Measurements from ENCODE around the gene NSF. TPM values are rescaled to one million over a fixed set of nuclear protein-coding genes. Genes with fewer than 3 reads are reported as not detected.

The NSF gene
- total RNA-seq, 3 donors from 2014 or later = 68.5 to 95.4 (median 69.3) TPM

- DNase-seq (peak in 2 of 3 donors; percentile 38 to 73), ATAC-seq (peak; percentile 61)
- no peak for TF ChIP-seq CTCF (IDR thresholded peaks at IDR 0.05)
- peaks cover 4% of the 10 kb centered on the region for H3K4me1 ChIP-seq (ENCODE audit: low read depth)
- intact Hi-C loops (cut with DNase I, micrococcal nuclease) = no loop called here
- H3K9me3 ChIP-seq = no peaks in the 10 kb centered on the region
- H3K4me3 ChIP-seq = peak overlapping the region; percentile 14
- H3K36me3 ChIP-seq (ENCODE audit: low read depth) = no peaks in the 10 kb centered on the region
Measured at GRCh38 chr17:46771561-46772474, 181.3 kb downstream of the NSF start.

- peaks cover 4% of the 10 kb centered on the region for H3K4me1 ChIP-seq (ENCODE audit: low read depth)
- H3K4me3 ChIP-seq = no peak overlapping the region
- no peaks in the 10 kb centered on the region for H3K9me3 ChIP-seq
- intact Hi-C loops (cut with DNase I, micrococcal nuclease) = no loop called here
- no peaks in the 10 kb centered on the region for H3K36me3 ChIP-seq (ENCODE audit: low read depth)
- ATAC-seq (no peak), DNase-seq (no peak)
- no peak for TF ChIP-seq CTCF (IDR thresholded peaks at IDR 0.05)
Measured at GRCh38 chr17:46772475-46773220, 182.2 kb downstream of the NSF start.

GRCh38 chr17:46773221-46773605 is 182.7 kb downstream of the NSF start:
- H3K4me3 ChIP-seq = no peak overlapping the region
- intact Hi-C loops (cut with DNase I, micrococcal nuclease) = no loop called here
- DNase-seq (no peak), ATAC-seq (no peak)
- TF ChIP-seq CTCF (IDR thresholded peaks at IDR 0.05) = no peak
- peaks cover 4% of the 10 kb centered on the region for H3K4me1 ChIP-seq (ENCODE audit: low read depth)
- no peaks in the 10 kb centered on the region for H3K9me3 ChIP-seq
- no peaks in the 10 kb centered on the region for H3K36me3 ChIP-seq (ENCODE audit: low read depth)

- no peak for DNase-seq
- no peak for ATAC-seq
Measured at GRCh38 chr17:46773676-46774075, 183.2 kb downstream of the NSF start.

More at GRCh38 chr17:46773676-46774075, 183.2 kb downstream of the NSF start:
- no peaks in the 10 kb centered on the region for H3K36me3 ChIP-seq (ENCODE audit: low read depth)
- H3K9me3 ChIP-seq = no peaks in the 10 kb centered on the region
- peaks cover 4% of the 10 kb centered on the region for H3K4me1 ChIP-seq (ENCODE audit: low read depth)
- TF ChIP-seq CTCF (IDR thresholded peaks at IDR 0.05) = no peak
- H3K4me3 ChIP-seq = no peak overlapping the region
- intact Hi-C loops (cut with DNase I, micrococcal nuclease) = no loop called here
